Measurements from ENCODE around the gene FKBP15.
"Not testable (repeated sequence)": the region's sequence is repeated elsewhere in the genome, so short reads cannot be mapped to it uniquely, and the experiment has no call there.

FKBP15 gene

GRCh38 chr9:113255438-113255837 is 34.4 kb upstream of the FKBP15 start:
- no peak overlapping the region for H3K4me3 ChIP-seq
- H3K9me3 ChIP-seq (ENCODE audit: low read depth, low read length) = no peaks in the 10 kb centered on the region
- H3K9ac ChIP-seq (ENCODE audit: insufficient read length) = no peak overlapping the region
- no peak overlapping the region for H3K27ac ChIP-seq
- TF ChIP-seq EZH2 (IDR thresholded peaks at IDR 0.05) = no peak
- TF ChIP-seq FOXP2 (optimal IDR thresholded peaks at IDR 0.05; ENCODE audit: control extremely low read depth, extremely low read length, insufficient read depth) = no peak
- TF ChIP-seq POLR2AphosphoS5 (IDR thresholded peaks at IDR 0.05; ENCODE audit: borderline replicate concordance, low read depth, low read length) = no peak
- DNase-seq (ENCODE audit: low read depth, low spot score) = no peak
- peaks cover 11% of the 10 kb centered on the region; the same call in 1 of the 2 replicates for H3K36me3 ChIP-seq (ENCODE audit: insufficient read depth, low read length)

DNA sequence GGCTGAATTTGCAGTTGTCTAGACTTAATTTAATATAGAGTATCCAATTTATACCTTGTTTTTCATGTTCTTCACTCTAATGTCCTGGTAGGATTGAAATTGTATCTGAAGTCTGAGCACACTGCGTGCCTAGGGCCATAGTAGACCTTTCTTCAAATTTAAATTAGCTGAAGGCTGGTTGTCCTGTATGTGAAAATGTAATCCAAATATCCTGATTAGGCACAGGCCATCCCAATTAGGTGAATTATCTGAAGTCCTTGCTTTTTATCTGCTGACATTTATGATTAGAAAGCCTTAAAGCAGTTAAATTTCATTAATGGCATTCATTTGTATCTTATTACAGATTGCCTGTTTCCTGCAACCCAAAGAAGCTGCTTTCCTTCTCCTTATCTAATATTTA is 33.9 kb upstream of the FKBP15 start:
- no peak for DNase-seq (ENCODE audit: low read depth, low spot score)
- no peak overlapping the region for H3K9ac ChIP-seq (ENCODE audit: insufficient read length)
- peaks cover 7% of the 10 kb centered on the region; the same call in 1 of the 2 replicates for H3K36me3 ChIP-seq (ENCODE audit: insufficient read depth, low read length)
- no peak for TF ChIP-seq POLR2AphosphoS5 (IDR thresholded peaks at IDR 0.05; ENCODE audit: borderline replicate concordance, low read depth, low read length)
- no peak for TF ChIP-seq EZH2 (IDR thresholded peaks at IDR 0.05)
- no peak for TF ChIP-seq FOXP2 (optimal IDR thresholded peaks at IDR 0.05; ENCODE audit: control extremely low read depth, extremely low read length, insufficient read depth)
- H3K4me3 ChIP-seq = no peak overlapping the region
- H3K27ac ChIP-seq = no peak overlapping the region
- no peaks in the 10 kb centered on the region for H3K9me3 ChIP-seq (ENCODE audit: low read depth, low read length)

DNA sequence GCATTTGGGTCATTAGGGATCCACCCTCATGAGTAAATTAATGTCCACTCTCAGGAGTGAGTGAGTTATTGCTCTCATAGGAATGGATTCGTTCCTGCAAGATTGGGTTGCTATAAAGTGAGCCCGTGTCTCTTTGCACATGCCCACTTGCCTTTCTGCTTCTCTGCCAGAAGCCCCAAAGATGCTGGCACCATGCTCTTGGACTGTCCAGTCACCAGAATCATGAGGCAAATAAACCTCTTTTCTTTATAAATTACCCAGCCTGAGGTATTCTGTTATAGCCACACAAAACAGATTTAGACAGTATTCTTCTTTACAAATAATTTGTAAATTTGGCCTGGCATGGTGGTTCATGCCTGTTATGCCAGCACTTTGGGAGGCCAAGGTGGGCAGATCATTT is 29.7 kb upstream of the FKBP15 start:
- no peak for DNase-seq (ENCODE audit: low read depth, low spot score)
- TF ChIP-seq POLR2AphosphoS5 (IDR thresholded peaks at IDR 0.05; ENCODE audit: borderline replicate concordance, low read depth, low read length) (no peak), FOXP2 (optimal IDR thresholded peaks at IDR 0.05; ENCODE audit: control extremely low read depth, extremely low read length, insufficient read depth) (no peak), EZH2 (IDR thresholded peaks at IDR 0.05) (no peak)
- H3K36me3 ChIP-seq (ENCODE audit: insufficient read depth, low read length) = no peaks in the 10 kb centered on the region
- no peaks in the 10 kb centered on the region for H3K9me3 ChIP-seq (ENCODE audit: low read depth, low read length)
- no peak overlapping the region for H3K4me3 ChIP-seq
- no peak overlapping the region for H3K9ac ChIP-seq (ENCODE audit: insufficient read length)
- H3K27ac ChIP-seq = no peak overlapping the region

DNA sequence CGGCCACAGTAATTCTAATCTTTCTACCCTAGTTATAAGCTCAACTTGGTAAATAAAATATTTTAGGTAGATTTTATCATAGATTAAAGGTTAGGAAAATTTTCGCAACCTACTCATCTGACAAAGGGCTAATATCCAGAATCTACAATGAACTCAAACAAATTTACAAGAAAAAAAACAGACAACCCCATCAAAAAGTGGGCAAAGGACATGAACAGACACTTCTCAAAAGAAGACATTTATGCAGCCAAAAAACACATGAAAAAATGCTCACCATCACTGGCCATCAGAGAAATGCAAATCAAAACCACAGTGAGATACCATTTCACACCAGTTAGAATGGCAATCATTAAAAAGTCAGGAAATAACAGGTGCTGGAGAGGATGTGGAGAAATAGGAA is 28.6 kb upstream of the FKBP15 start:
- not testable (repeated sequence) for H3K9me3 ChIP-seq (ENCODE audit: low read depth, low read length); H3K9ac ChIP-seq (ENCODE audit: insufficient read length); H3K27ac ChIP-seq; H3K4me3 ChIP-seq; H3K36me3 ChIP-seq (ENCODE audit: insufficient read depth, low read length); DNase-seq (ENCODE audit: low read depth, low spot score)

DNA sequence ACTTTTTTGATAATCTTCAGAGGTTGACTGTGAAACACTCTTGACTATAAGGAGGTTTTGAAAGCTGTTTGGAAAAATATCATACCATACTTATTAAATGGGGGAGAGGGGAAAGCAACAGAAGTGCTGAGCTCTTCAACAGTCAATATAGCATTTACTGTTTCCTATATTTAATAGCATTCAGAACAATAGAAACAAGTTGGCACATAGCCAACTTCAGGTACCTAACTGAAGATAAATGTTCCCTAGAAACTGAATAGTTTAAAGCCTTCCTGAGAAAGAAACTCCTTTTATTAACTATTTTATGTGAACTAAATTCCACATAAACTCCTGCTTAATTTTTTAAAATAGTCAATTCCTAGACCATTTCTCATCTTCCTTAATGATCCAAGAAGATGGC is 26.6 kb upstream of the FKBP15 start:
- no peak for DNase-seq (ENCODE audit: low read depth, low spot score)
- no peaks in the 10 kb centered on the region for H3K36me3 ChIP-seq (ENCODE audit: insufficient read depth, low read length)
- H3K9ac ChIP-seq (ENCODE audit: insufficient read length) = no peak overlapping the region
- H3K9me3 ChIP-seq (ENCODE audit: low read depth, low read length) = no peaks in the 10 kb centered on the region
- TF ChIP-seq FOXP2 (optimal IDR thresholded peaks at IDR 0.05; ENCODE audit: control extremely low read depth, extremely low read length, insufficient read depth) (no peak), POLR2AphosphoS5 (IDR thresholded peaks at IDR 0.05; ENCODE audit: borderline replicate concordance, low read depth, low read length) (no peak), EZH2 (IDR thresholded peaks at IDR 0.05) (no peak)
- no peak overlapping the region for H3K4me3 ChIP-seq
- no peak overlapping the region for H3K27ac ChIP-seq

DNA sequence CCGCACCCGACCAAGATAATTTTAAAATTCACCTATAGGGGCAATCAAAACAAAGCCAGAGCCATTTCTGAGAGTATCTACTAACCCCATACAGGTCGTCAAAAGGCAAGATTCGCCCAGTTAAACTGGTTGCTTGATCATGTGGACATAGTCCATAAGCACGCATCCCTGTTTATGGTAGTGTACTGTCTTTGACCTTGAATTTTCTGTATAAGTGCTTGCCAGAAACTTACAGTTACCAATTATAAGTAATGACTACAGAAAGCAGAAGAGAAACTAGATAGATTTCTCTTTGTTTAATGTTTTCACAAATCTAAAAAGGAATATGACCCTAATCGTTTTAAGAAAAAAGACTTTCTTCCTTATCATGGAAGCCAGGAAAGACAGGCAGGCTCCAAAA is 25.9 kb upstream of the FKBP15 start:
- no peak for TF ChIP-seq EZH2 (IDR thresholded peaks at IDR 0.05)
- H3K9me3 ChIP-seq (ENCODE audit: low read depth, low read length) = no peaks in the 10 kb centered on the region
- no peaks in the 10 kb centered on the region for H3K36me3 ChIP-seq (ENCODE audit: insufficient read depth, low read length)
- DNase-seq (ENCODE audit: low read depth, low spot score) = no peak
- no peak overlapping the region for H3K9ac ChIP-seq (ENCODE audit: insufficient read length)
- H3K27ac ChIP-seq = no peak overlapping the region
- H3K4me3 ChIP-seq = no peak overlapping the region

GRCh38 chr9:113245894-113246293 is 24.8 kb upstream of the FKBP15 start:
- no peak for DNase-seq (ENCODE audit: low read depth, low spot score)
- Histone ChIP-seq H3K4me3 (no peak overlapping the region), H3K9me3 (ENCODE audit: low read depth, low read length) (no peaks in the 10 kb centered on the region), H3K9ac (ENCODE audit: insufficient read length) (no peak overlapping the region), H3K36me3 (ENCODE audit: insufficient read depth, low read length) (no peaks in the 10 kb centered on the region), H3K27ac (no peak overlapping the region)
- TF ChIP-seq POLR2AphosphoS5 (IDR thresholded peaks at IDR 0.05; ENCODE audit: borderline replicate concordance, low read depth, low read length) = no peak
- no peak for TF ChIP-seq EZH2 (IDR thresholded peaks at IDR 0.05)
- no peak for TF ChIP-seq FOXP2 (optimal IDR thresholded peaks at IDR 0.05; ENCODE audit: control extremely low read depth, extremely low read length, insufficient read depth)

DNA sequence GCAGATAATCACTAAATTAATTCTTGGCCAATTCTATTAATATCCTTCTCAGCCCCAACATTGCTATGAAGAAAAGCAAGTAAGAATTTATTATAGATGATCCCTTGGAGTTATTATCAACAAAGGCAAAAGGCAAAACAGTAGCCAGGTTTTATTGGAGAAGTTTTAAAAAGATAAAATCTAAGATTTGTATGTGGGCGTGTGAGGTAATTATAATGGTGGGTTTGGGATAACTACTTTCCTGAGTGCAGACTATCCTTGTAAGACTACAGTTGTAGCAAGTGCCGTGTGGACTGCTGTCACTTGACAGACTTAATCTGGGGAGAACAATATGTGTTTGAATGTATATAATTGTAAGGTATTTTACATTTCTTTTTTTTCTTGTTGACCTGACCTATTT is 23.5 kb upstream of the FKBP15 start:
- H3K27ac ChIP-seq = no peak overlapping the region
- H3K36me3 ChIP-seq (ENCODE audit: insufficient read depth, low read length) = no peaks in the 10 kb centered on the region
- no peak overlapping the region for H3K9ac ChIP-seq (ENCODE audit: insufficient read length)
- no peak for TF ChIP-seq POLR2AphosphoS5 (IDR thresholded peaks at IDR 0.05; ENCODE audit: borderline replicate concordance, low read depth, low read length)
- no peak for TF ChIP-seq FOXP2 (optimal IDR thresholded peaks at IDR 0.05; ENCODE audit: control extremely low read depth, extremely low read length, insufficient read depth)
- no peak for TF ChIP-seq EZH2 (IDR thresholded peaks at IDR 0.05)
- H3K9me3 ChIP-seq (ENCODE audit: low read depth, low read length) = no peaks in the 10 kb centered on the region
- no peak overlapping the region for H3K4me3 ChIP-seq
- no peak for DNase-seq (ENCODE audit: low read depth, low spot score)

DNA sequence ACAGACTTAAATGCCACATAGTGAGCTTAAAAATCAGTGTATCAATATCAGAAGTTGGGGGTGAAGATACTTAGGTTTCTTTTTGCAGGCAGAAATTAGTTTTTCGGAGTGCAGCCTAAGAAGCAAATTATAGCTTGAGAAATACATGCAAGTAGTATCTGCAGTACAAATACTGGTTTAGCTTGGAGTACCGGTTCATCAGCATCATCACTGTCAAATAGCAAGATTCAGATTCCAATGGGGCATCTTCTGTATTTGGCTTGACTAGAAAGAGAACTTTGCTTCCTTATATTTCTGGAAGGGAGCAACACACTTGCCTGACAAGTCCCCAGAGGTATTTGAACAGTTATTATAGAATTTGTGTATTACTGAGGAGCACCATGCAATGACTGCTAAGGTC is 20.1 kb upstream of the FKBP15 start:
- no peak for DNase-seq (ENCODE audit: low read depth, low spot score)
- no peak overlapping the region for H3K9ac ChIP-seq (ENCODE audit: insufficient read length)
- no peaks in the 10 kb centered on the region for H3K36me3 ChIP-seq (ENCODE audit: insufficient read depth, low read length)
- no peak overlapping the region for H3K4me3 ChIP-seq
- H3K9me3 ChIP-seq (ENCODE audit: low read depth, low read length) = no peaks in the 10 kb centered on the region
- no peak overlapping the region for H3K27ac ChIP-seq
- no peak for TF ChIP-seq FOXP2 (optimal IDR thresholded peaks at IDR 0.05; ENCODE audit: control extremely low read depth, extremely low read length, insufficient read depth)
- TF ChIP-seq POLR2AphosphoS5 (IDR thresholded peaks at IDR 0.05; ENCODE audit: borderline replicate concordance, low read depth, low read length) = no peak
- TF ChIP-seq EZH2 (IDR thresholded peaks at IDR 0.05) = no peak
